ENCODE results near the gene POLR3H.

POLR3H gene

GRCh38 chr22:41485033-41485432 lies 59.2 kb downstream of the POLR3H start:
- no peak for DNase-seq (ENCODE audit: low read depth in 3 of 3)

GRCh38 chr22:41482319-41482935 lies 61.8 kb downstream of the POLR3H start:
- no peak for DNase-seq (ENCODE audit: low read depth in 3 of 3)

GRCh38 chr22:41481925-41482318 lies 62.3 kb downstream of the POLR3H start:
- no peak for DNase-seq (ENCODE audit: low read depth in 3 of 3)

GRCh38 chr22:41481131-41481830 lies 63.0 kb downstream of the POLR3H start:
- DNase-seq (ENCODE audit: low read depth in 3 of 3): no peak

- no peak for DNase-seq (ENCODE audit: low read depth in 3 of 3)
Observed at GRCh38 chr22:41480397-41480735, 63.9 kb downstream of the POLR3H start.

- no peak for DNase-seq (ENCODE audit: low read depth in 3 of 3)
Observed at GRCh38 chr22:41479671-41480396, 64.4 kb downstream of the POLR3H start.

- no peak for DNase-seq (ENCODE audit: low read depth in 3 of 3)
Observed at GRCh38 chr22:41478891-41479521, 65.3 kb downstream of the POLR3H start.

- DNase-seq (ENCODE audit: low read depth in 3 of 3): no peak
Observed at GRCh38 chr22:41478473-41478872, 65.8 kb downstream of the POLR3H start.
